H1 (cell line): ENCODE results near the gene LRBA. TPM values are rescaled to one million over a fixed set of nuclear protein-coding genes. Genes with fewer than 3 reads are reported as not detected.

Experiments used
- CTCF ChIA-PET: fragments of 300-600 bp; sonication (Branson Sonifier 250); formaldehyde crosslinking; loops from one replicate; lab custom pipeline; 2021; ENCODE audit not compliant: partially characterized antibody; lab: Charles Lee
- POLR2A ChIA-PET: fragments of 300-600 bp; sonication (Branson Sonifier 250); formaldehyde crosslinking; loops from one replicate; lab custom pipeline; 2021; ENCODE audit warnings: inconsistent platforms; ENCODE audit not compliant: partially characterized antibody; lab: Charles Lee
- DNase-seq, 2 experiments: peaks; one replicate each; pipeline versions ENCODE4 v3.0.0 to v3.0.0-alpha.2; 2010 to 2022; ENCODE audit warnings: low spot score in 2 of 2, low read depth in 1 of 2, mixed read lengths in 1 of 2
- FAIRE-seq: peaks from 2 replicates; lab custom pipeline; 2011; peaks lifted over from hg19 to GRCh38; lab: Jason Lieb, UNC
- H2AFZ ChIP-seq: 2 replicates; pipeline ENCODE4 v1.8.1; 2012; ENCODE audit warnings: low read length, inconsistent platforms
- H2AK5ac ChIP-seq: 2 replicates; pipeline ENCODE4 v1.6.1; 2013; ENCODE audit warnings: low read depth, low read length
- H2BK120ac ChIP-seq: replicated peaks from 2 replicates; pipeline ENCODE3; 2013; ENCODE audit warnings: low read depth, low read length, inconsistent platforms
- H2BK12ac ChIP-seq: 2 replicates; pipeline ENCODE4 v1.6.1; 2013; ENCODE audit warnings: low read depth, low read length
- H2BK15ac ChIP-seq: 2 replicates; pipeline ENCODE4 v1.6.1; 2013; ENCODE audit warnings: low read length
- H2BK20ac ChIP-seq: 2 replicates; pipeline ENCODE4 v1.6.1; 2013; ENCODE audit warnings: low read length
- H2BK5ac ChIP-seq: 2 replicates; pipeline ENCODE4 v1.6.1; 2013; ENCODE audit warnings: low read depth, low read length
- H3K14ac ChIP-seq: 2 replicates; pipeline ENCODE4 v1.6.1; 2013; ENCODE audit warnings: inconsistent platforms; ENCODE audit not compliant: insufficient read length
- H3K18ac ChIP-seq: 2 replicates; pipeline ENCODE4 v1.6.1; 2013; ENCODE audit warnings: low read length; ENCODE audit errors: extremely low read depth
- H3K23ac ChIP-seq: 2 replicates; pipeline ENCODE4 v1.6.1; 2013; ENCODE audit warnings: inconsistent platforms; ENCODE audit not compliant: insufficient read length
- H3K23me2 ChIP-seq: 2 replicates; pipeline ENCODE4 v1.6.1; 2013; ENCODE audit warnings: low read depth, low read length
- H3K27ac ChIP-seq: 2 replicates; pipeline ENCODE4 v1.6.1; 2011; ENCODE audit warnings: low read depth, low read length, inconsistent platforms
- H3K27me3 ChIP-seq, 4 experiments: replicated peaks in 1 of 4; 1 replicate in 1 of 4; 2 replicates in 3 of 4; pipeline versions ENCODE4 v1.6.1 to v1.8.1; 2011 to 2013; ENCODE audit warnings: low read length in 3 of 4, mild to moderate bottlenecking in 3 of 4, inconsistent platforms in 2 of 4, mixed read lengths in 2 of 4, moderate library complexity in 1 of 4; ENCODE audit not compliant: control insufficient read depth in 3 of 4, insufficient read depth in 3 of 4; ENCODE audit errors: extremely low read depth in 1 of 4
- H3K36me3 ChIP-seq, 4 experiments: 2 replicates each; pipeline versions ENCODE4 v1.6.1 to v1.8.1; 2011 to 2013; ENCODE audit warnings: mild to moderate bottlenecking in 4 of 4, low read length in 3 of 4, moderate library complexity in 2 of 4, control low read depth in 1 of 4, inconsistent platforms in 1 of 4; ENCODE audit not compliant: insufficient read depth in 4 of 4, control insufficient read depth in 2 of 4
- H3K4ac ChIP-seq: replicated peaks from 2 replicates; pipeline ENCODE3; 2013; ENCODE audit warnings: low read length, low read depth, mixed read lengths, inconsistent platforms; ENCODE audit not compliant: insufficient read length
- H3K4me1 ChIP-seq, 4 experiments: replicated peaks in 1 of 4; 1 replicate in 1 of 4; 2 replicates in 3 of 4; pipeline versions ENCODE4 v1.6.1 to v1.8.1; 2011 to 2013; ENCODE audit warnings: low read length in 3 of 4, inconsistent platforms in 2 of 4, mixed read lengths in 1 of 4; ENCODE audit not compliant: insufficient read depth in 4 of 4, control insufficient read depth in 3 of 4
- H3K4me2 ChIP-seq, 2 experiments: 2 replicates each; pipeline versions ENCODE4 v1.6.1 to v1.8.1; 2011 to 2013; ENCODE audit warnings: low read depth in 2 of 2, low read length in 2 of 2, control low read depth in 1 of 2, inconsistent platforms in 1 of 2, mild to moderate bottlenecking in 1 of 2; ENCODE audit not compliant: insufficient read depth in 1 of 2
- H3K4me3 ChIP-seq, 4 experiments: fragments of 200-600, 300-600 bp in 1 of 4; sonication (generic), shearing (Covaris generic), sonication (Bioruptor Twin) in 1 of 4; 2 replicates each; pipeline versions ENCODE4 v1.5.1 to v1.8.1; 2011 to 2016; ENCODE audit warnings: low read length in 4 of 4, low read depth in 3 of 4, control low read depth in 2 of 4, inconsistent platforms in 2 of 4, mild to moderate bottlenecking in 2 of 4, mixed read lengths in 1 of 4, moderate library complexity in 1 of 4; ENCODE audit not compliant: insufficient read depth in 2 of 4; ENCODE audit errors: extremely low read depth in 1 of 4
- H3K56ac ChIP-seq: replicated peaks from 2 replicates; pipeline ENCODE3; 2013; ENCODE audit warnings: low read depth, mild to moderate bottlenecking, mixed read lengths, low read length, inconsistent platforms; ENCODE audit not compliant: insufficient read length
- H3K79me1 ChIP-seq: 2 replicates; pipeline ENCODE4 v1.6.1; 2013; ENCODE audit warnings: low read depth, low read length, control low read depth
- H3K79me2 ChIP-seq, 2 experiments: 2 replicates each; pipeline versions ENCODE4 v1.6.1 to v1.8.1; 2012 to 2013; ENCODE audit warnings: low read length in 2 of 2, mild to moderate bottlenecking in 2 of 2, inconsistent platforms in 1 of 2; ENCODE audit not compliant: insufficient read depth in 2 of 2, control insufficient read depth in 1 of 2
- H3K9ac ChIP-seq, 4 experiments: replicated peaks in 1 of 4; 1 replicate in 1 of 4; 2 replicates in 3 of 4; pipeline versions ENCODE4 v1.6.1 to v1.8.1; 2011 to 2013; ENCODE audit warnings: low read depth in 3 of 4, low read length in 3 of 4, control low read depth in 2 of 4, mild to moderate bottlenecking in 2 of 4, moderate library complexity in 2 of 4, inconsistent platforms in 1 of 4; ENCODE audit errors: extremely low read depth in 1 of 4
- H3K9me3 ChIP-seq, 2 experiments: 2 replicates each; pipeline versions ENCODE4 v1.6.1 to v1.8.1; 2012 to 2013; ENCODE audit warnings: mild to moderate bottlenecking in 2 of 2, moderate library complexity in 2 of 2, control low read depth in 1 of 2, inconsistent platforms in 1 of 2, low read depth in 1 of 2, low read length in 1 of 2, mixed read lengths in 1 of 2; ENCODE audit not compliant: insufficient read depth in 2 of 2
- H4K20me1 ChIP-seq, 2 experiments: replicated peaks in 1 of 2; 2 replicates each; pipeline versions ENCODE3 to v1.8.1; 2011 to 2013; ENCODE audit warnings: inconsistent platforms in 2 of 2, low read length in 2 of 2, mild to moderate bottlenecking in 1 of 2; ENCODE audit not compliant: insufficient read depth in 2 of 2, control insufficient read depth in 1 of 2
- H4K5ac ChIP-seq: 2 replicates; pipeline ENCODE4 v1.6.1; 2013; ENCODE audit warnings: low read length, low read depth, mixed read lengths, inconsistent platforms; ENCODE audit not compliant: insufficient read length
- H4K8ac ChIP-seq: 2 replicates; pipeline ENCODE4 v1.8.0; 2013; ENCODE audit warnings: mild to moderate bottlenecking, moderate library complexity, low read length, inconsistent platforms; ENCODE audit not compliant: insufficient read depth; ENCODE audit errors: extremely low read depth
- H4K91ac ChIP-seq: replicated peaks from 2 replicates; pipeline ENCODE3; 2013; ENCODE audit warnings: low read length, mixed read lengths, inconsistent platforms; ENCODE audit not compliant: insufficient read length
- CEBPB ChIP-seq: IDR thresholded peaks from 2 replicates; pipeline ENCODE4 v1.6.1; 2012; ENCODE audit warnings: low read depth, low read length
- CHD2 ChIP-seq: IDR thresholded peaks from 2 replicates; pipeline ENCODE4 v1.6.1; 2012; ENCODE audit warnings: low read length, improper control_type of control experiment
- FOSL1 ChIP-seq: IDR thresholded peaks from 2 replicates; pipeline ENCODE4 v1.6.1; 2011; ENCODE audit warnings: mild to moderate bottlenecking, low read depth, low read length, moderate library complexity; ENCODE audit not compliant: insufficient read depth
- GTF2F1 ChIP-seq: IDR thresholded peaks from 2 replicates; pipeline ENCODE4 v1.6.1; 2012; ENCODE audit warnings: low read depth, low read length, improper control_type of control experiment, borderline replicate concordance
- MAX ChIP-seq: IDR thresholded peaks from 2 replicates; pipeline ENCODE4 v1.6.1; 2012; ENCODE audit warnings: inconsistent platforms
- POLR2A ChIP-seq, 2 experiments: IDR thresholded peaks; 1 replicate in 1 of 2; 2 replicates in 1 of 2; pipeline ENCODE4 v1.6.1; 2011; ENCODE audit warnings: low read depth in 2 of 2, low read length in 2 of 2, mild to moderate bottlenecking in 2 of 2; ENCODE audit errors: control extremely low read depth in 1 of 2
- POU5F1 ChIP-seq: IDR thresholded peaks from 2 replicates; pipeline ENCODE4 v1.6.1; 2011; ENCODE audit warnings: low read depth, mild to moderate bottlenecking, low read length, moderate library complexity
- RFX5 ChIP-seq: IDR thresholded peaks from 2 replicates; pipeline ENCODE4 v1.6.1; 2011; ENCODE audit warnings: low read depth, low read length, improper control_type of control experiment, borderline replicate concordance
- RNF2 ChIP-seq: fragments of 200-900, 300-1000 bp; sonication (generic); IDR thresholded peaks from 2 replicates; pipeline ENCODE4 v1.7.1; 2016; ENCODE audit warnings: borderline replicate concordance, low read depth, mild to moderate bottlenecking, antibody characterized with exemption, low read length; ENCODE audit not compliant: poor library complexity, severe bottlenecking; ENCODE audit errors: missing control alignments
- SIX5 ChIP-seq: IDR thresholded peaks from 2 replicates; pipeline ENCODE4 v1.6.1; 2011; ENCODE audit warnings: mild to moderate bottlenecking, low read depth, low read length
- SP4 ChIP-seq: IDR thresholded peaks from 2 replicates; pipeline ENCODE4 v1.6.1; 2012; ENCODE audit warnings: low read length, inconsistent platforms
- SRF ChIP-seq: IDR thresholded peaks from 2 replicates; pipeline ENCODE4 v1.6.1; 2011; ENCODE audit warnings: mild to moderate bottlenecking, low read depth, low read length, moderate library complexity
- SUZ12 ChIP-seq: fragments of 200-600 bp; sonication (generic); IDR thresholded peaks from 2 replicates; pipeline ENCODE4 v1.6.1; 2012; ENCODE audit warnings: mild to moderate bottlenecking, inconsistent platforms, low read length, moderate library complexity, mixed read lengths
- WGBS, 2 experiments: shearing (Covaris generic) in 1 of 2; methylation state at CpG; one replicate each; pipeline versions ENCODE4 v1.1.6 to v1.1.7; 2013 to 2015; ENCODE audit warnings: low lambda C conversion rate in 2 of 2, mixed read lengths in 2 of 2, inconsistent platforms in 1 of 2, low coverage in 1 of 2, missing lambda C conversion rate in 1 of 2; ENCODE audit not compliant: insufficient replicate concordance in 2 of 2, insufficient coverage in 1 of 2, insufficient read length in 1 of 2; ENCODE audit errors: extremely low coverage in 1 of 2, missing lambda C conversion rate in 1 of 2; 5-methylcytosine and 5-hydroxymethylcytosine counted together
- polyA plus RNA-seq, 7 experiments: library from polyadenylated mRNA; depleted of rRNA in 3 of 7; stranded (reverse) in 5 of 7; unstranded in 2 of 7; fragments of >200 nt in 5 of 7; fragments of 200-250 nt in 2 of 7; gene quantifications; 1 replicate in 5 of 7; 2 replicates in 1 of 7; 4 replicates in 1 of 7; pipeline versions ENCODE4 v1.2.1 to v1.2.3, GENCODE V29; 2011 to 2013; ENCODE audit warnings: missing spikeins in 2 of 7, mixed read lengths in 2 of 7
- total RNA-seq: library from RNA; stranded (reverse); fragmentation: NEBNext Ultra II Directional; extraction: Animal tissue kit (Norgen Biotek cat#: 25700); gene quantifications from 2 replicates; pipeline ENCODE4 v1.2.1, GENCODE V29; 2021

LRBA gene
- total and polyA plus RNA-seq, 2 of the 8 experiments (the other 6 are each of a cell fraction or from before 2014, with no cell fraction given), result 54.6 to 83.2 TPM

DNA sequence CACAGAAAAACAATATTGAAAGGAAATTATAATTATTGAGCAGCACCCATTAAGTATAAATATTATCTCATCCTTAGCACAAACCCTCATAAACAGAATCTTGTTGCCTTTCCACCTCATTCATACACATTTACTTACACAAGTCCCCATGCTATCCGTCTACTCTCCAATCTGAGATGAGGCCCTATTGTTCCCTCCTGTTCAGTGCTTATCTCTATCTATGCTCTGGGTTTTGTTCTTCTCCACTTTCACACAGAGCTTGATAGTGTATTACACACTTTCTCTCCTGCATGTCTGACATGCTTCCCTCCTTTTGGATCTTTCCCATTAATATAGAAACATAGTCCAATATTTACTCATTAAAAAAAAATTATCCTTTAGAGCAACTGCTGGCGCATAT is 671.3 kb downstream of the LRBA start:
- POLR2A ChIA-PET, result no interaction called here
- no peak overlapping the region for H3K4me3 ChIP-seq
- H4K8ac ChIP-seq, result no peak overlapping the region
- H2BK120ac ChIP-seq, result no peak overlapping the region
- H3K23ac ChIP-seq, result no peak overlapping the region
- no peaks in the 10 kb centered on the region for H3K79me2 ChIP-seq
- H3K4ac ChIP-seq, result no peak overlapping the region
- H3K14ac ChIP-seq, result no peak overlapping the region
- H2BK20ac ChIP-seq, result no peak overlapping the region
- no peak overlapping the region for H2AK5ac ChIP-seq
- no peaks in the 10 kb centered on the region for H3K79me1 ChIP-seq
- no peaks in the 10 kb centered on the region for H3K9me3 ChIP-seq
- no peaks in the 10 kb centered on the region for H3K27me3 ChIP-seq
- no peak for TF ChIP-seq MAX
- TF ChIP-seq POU5F1, result no peak
- TF ChIP-seq FOSL1, result no peak
- no peak for TF ChIP-seq CEBPB
- no peak for TF ChIP-seq RNF2
- TF ChIP-seq SUZ12, result no peak
- no peak for TF ChIP-seq POLR2A (IDR thresholded peaks at IDR 0.05; ENCODE audit: control extremely low read depth in 1 of 2, low read depth in 2 of 2, low read length in 2 of 2)
- TF ChIP-seq GTF2F1, result no peak
- no peak for TF ChIP-seq SIX5
- no peak for TF ChIP-seq SP4
- no peak for TF ChIP-seq SRF
- no peak for TF ChIP-seq CHD2
- TF ChIP-seq RFX5, result no peak
- H3K27ac ChIP-seq, result no peak overlapping the region
- H3K4me2 ChIP-seq, result no peak overlapping the region
- H3K9ac ChIP-seq, result no peak overlapping the region
- no peak overlapping the region for H2AFZ ChIP-seq
- FAIRE-seq (no peak), DNase-seq (no peak)
- CTCF ChIA-PET, result interaction anchor here (1.0 kb wide), 1 partner anchor 18 kb away, joined by 3 read pairs; no protein-coding TSS in a partner anchor
- no peak overlapping the region for H2BK15ac ChIP-seq
- H3K18ac ChIP-seq, result no peak overlapping the region
- no peak overlapping the region for H4K5ac ChIP-seq
- no peak overlapping the region for H2BK12ac ChIP-seq
- H3K23me2 ChIP-seq, result no peaks in the 10 kb centered on the region
- no peak overlapping the region for H2BK5ac ChIP-seq
- WGBS, 2 experiments, result 92% methylated on average over 2 of the region's 2 CpGs; no CpG with 5 or more reads in 1 of the 2 experiments
- no peaks in the 10 kb centered on the region for H3K36me3 ChIP-seq
- no peak overlapping the region for H3K56ac ChIP-seq
- no peaks in the 10 kb centered on the region for H3K4me1 ChIP-seq
- no peak overlapping the region for H4K91ac ChIP-seq
- H4K20me1 ChIP-seq, result no peaks in the 10 kb centered on the region
